Posterior vena cava (tissue), 2 donors: Measurements from ENCODE around the gene OVOL1. TPM values are rescaled to one million over a fixed set of nuclear protein-coding genes. Genes with fewer than 3 reads are reported as not detected.

Source experiments
- DNase-seq: peaks from one replicate; pipeline ENCODE4 v3.0.0-alpha.2; 2020; ENCODE audit warnings: low spot score
- intact Hi-C, 2 donors: fragments of 100-400 bp; cut with DNase I; formaldehyde crosslinking; loops; one replicate each; pipeline versions ENCODE4 v1.14.1 to v1.14.2; 2022 to 2023
- total RNA-seq, 2 donors: library from RNA; stranded (reverse); fragmentation: NEBNext Ultra II Directional; extraction: Animal tissue kit (Norgen Biotek cat#: 25700); gene quantifications; one replicate each; pipeline ENCODE4 v1.2.1, GENCODE V29; 2021
- donor health status: DM: yes; HTN: yes; CAD: no.
- donor health status: DM: yes; HTN: yes; CAD: no.

Gene OVOL1
- total RNA-seq, 2 donors from 2014 or later, result not detected

- DNase-seq, result no peak
- intact Hi-C loops, result no loop called here
These were observed 47.3 kb downstream of the OVOL1 start for GRCh38 chr11:65834202-65834601.

DNA sequence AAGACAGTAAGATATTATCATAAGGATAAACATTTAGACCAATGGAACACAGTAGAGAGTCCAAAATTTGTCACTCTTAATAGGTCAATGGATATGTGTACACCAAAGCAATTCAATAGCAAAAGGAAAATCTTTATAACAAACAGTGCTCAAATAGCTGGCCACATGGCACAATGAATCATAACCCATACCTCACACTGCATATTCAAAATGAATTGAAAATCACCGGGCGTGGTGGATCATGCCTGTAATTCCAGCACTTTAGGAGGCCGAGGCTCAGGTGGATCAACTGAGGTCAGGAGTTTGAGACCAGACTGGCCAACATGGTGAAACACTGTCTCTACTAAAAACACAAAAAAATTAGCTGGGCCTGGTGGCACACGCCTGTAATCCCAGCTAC, 55.3 kb downstream of the OVOL1 start:
- DNase-seq, result no peak
- intact Hi-C loops, result no loop called here

GRCh38 chr11:65843811-65844210, 56.9 kb downstream of the OVOL1 start:
- intact Hi-C loops, result no loop called here
- no peak for DNase-seq

DNA sequence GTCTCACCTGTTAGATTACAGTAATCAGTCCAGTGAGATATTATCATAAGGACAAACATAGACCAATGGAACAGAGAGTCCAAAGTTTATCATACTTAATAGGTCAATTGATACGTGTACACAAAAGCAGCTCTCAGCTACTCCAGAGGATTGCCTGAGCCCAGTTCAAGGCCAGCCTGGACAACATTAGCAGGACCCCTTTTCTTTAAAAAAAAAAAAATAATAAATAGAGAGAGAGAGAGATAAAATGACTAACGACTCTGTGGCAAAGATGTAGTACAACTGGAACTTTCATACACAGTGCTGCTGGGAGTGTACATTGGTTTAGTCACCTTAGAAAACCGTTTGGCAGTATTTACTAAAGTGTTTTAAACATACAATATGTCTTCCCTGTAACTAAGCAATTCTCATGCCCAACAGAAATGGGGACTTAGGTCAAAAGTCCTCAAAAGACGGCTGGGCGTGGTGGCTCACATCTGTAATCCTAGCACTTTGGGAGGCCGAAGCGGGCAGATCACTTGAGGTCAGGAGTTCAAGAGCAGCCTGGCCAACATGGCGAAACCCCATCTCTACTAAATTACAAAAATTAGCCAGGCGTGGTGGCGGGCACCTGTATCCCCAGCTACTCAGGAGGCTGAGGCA, 57.5 kb downstream of the OVOL1 start:
- intact Hi-C loops, result no loop called here
- peak; percentile 15 for DNase-seq

Other genes with a start within 250 kb of the OVOL1 start
- gene LTBP3, start 228.7 kb upstream of the OVOL1 start, total RNA-seq, result 100 to 1,000 TPM; 127 to 196 TPM
- 10 to 100 TPM; 29.2 to 29.5 TPM for gene ZNRD2, start 216.6 kb upstream of the OVOL1 start, total RNA-seq
- 10 to 100 TPM; 43.3 to 53.0 TPM for gene FAM89B, start 214.5 kb upstream of the OVOL1 start, total RNA-seq
- gene EHBP1L1, start 211.0 kb upstream of the OVOL1 start, total RNA-seq, result 100 to 1,000 TPM; 190 to 223 TPM
- gene KCNK7, start 191.3 kb upstream of the OVOL1 start, total RNA-seq, result under 1 TPM; 0.65 to 0.71 TPM
- 10 to 100 TPM; 39.1 to 46.3 TPM for gene MAP3K11, start 172.8 kb upstream of the OVOL1 start, total RNA-seq
- gene PCNX3, start 171.3 kb upstream of the OVOL1 start, total RNA-seq, result 10 to 100 TPM; 21.3 to 22.6 TPM
- 10 to 100 TPM; 62.9 to 64.2 TPM for gene SIPA1, start 149.0 kb upstream of the OVOL1 start, total RNA-seq
- gene RELA, start 124.1 kb upstream of the OVOL1 start, total RNA-seq, result 10 to 100 TPM; 57.6 to 80.8 TPM
- 10 to 100 TPM; 62.3 to 65.0 TPM for gene KAT5, start 74.8 kb upstream of the OVOL1 start, total RNA-seq
- gene RNASEH2C, start 66.3 kb upstream of the OVOL1 start, total RNA-seq, result 10 to 100 TPM; 43.7 to 45.0 TPM
- 10 to 100 TPM; 10.7 to 15.3 TPM for gene AP5B1, start 6.1 kb upstream of the OVOL1 start, total RNA-seq
- under 1 TPM; 0.52 to 0.65 TPM for gene SNX32, start 46.9 kb downstream of the OVOL1 start, total RNA-seq
- 100 to 1,000 TPM; 697 to 707 TPM for gene CFL1, start 71.1 kb downstream of the OVOL1 start, total RNA-seq
- gene MUS81, start 73.4 kb downstream of the OVOL1 start, total RNA-seq, result 10 to 100 TPM; 41.8 to 48.2 TPM
- 100 to 1,000 TPM; 111 to 131 TPM for gene EFEMP2, start 85.7 kb downstream of the OVOL1 start, total RNA-seq
- gene CTSW, start 92.8 kb downstream of the OVOL1 start, total RNA-seq, result 1 to 10 TPM; 1.4 to 1.8 TPM
- 10 to 100 TPM; 39.7 to 40.8 TPM for gene FIBP, start 101.4 kb downstream of the OVOL1 start, total RNA-seq
- 10 to 100 TPM; 31.8 to 36.7 TPM for gene CCDC85B, start 103.6 kb downstream of the OVOL1 start, total RNA-seq
- 10 to 100 TPM in 1 of 2 donors, 1 to 10 TPM in 1; 7.4 to 38.7 TPM for gene FOSL1, start 113.3 kb downstream of the OVOL1 start, total RNA-seq
- 10 to 100 TPM; 35.7 to 36.0 TPM for gene C11orf68, start 132.0 kb downstream of the OVOL1 start, total RNA-seq
- 10 to 100 TPM; 76.0 to 92.2 TPM for gene DRAP1, start 132.4 kb downstream of the OVOL1 start, total RNA-seq
- gene TSGA10IP, start 158.4 kb downstream of the OVOL1 start, total RNA-seq, result not detected
- 10 to 100 TPM; 41.1 to 46.2 TPM for gene SART1, start 174.7 kb downstream of the OVOL1 start, total RNA-seq
- 10 to 100 TPM; 24.8 to 24.9 TPM for gene EIF1AD, start 215.1 kb downstream of the OVOL1 start, total RNA-seq
- gene BANF1, start 215.4 kb downstream of the OVOL1 start, total RNA-seq, result 100 to 1,000 TPM; 115 to 119 TPM
- gene CST6, start 224.9 kb downstream of the OVOL1 start, total RNA-seq, result under 1 TPM in 1 of 2 donors, not detected in 1; 0.56 TPM
- 1 to 10 TPM in 1 of 2 donors, under 1 TPM in 1; 0.24 to 1.1 TPM for gene CATSPER1, start 239.4 kb downstream of the OVOL1 start, total RNA-seq